ENCODE results near the gene LDHD. TPM values are rescaled to one million over a fixed set of nuclear protein-coding genes. Genes with fewer than 3 reads are reported as not detected.

LDHD gene
- total and polyA plus RNA-seq, 2 of the 13 experiments (the other 11 are each of a cell fraction or from before 2014, with no cell fraction given): 9.1 to 9.8 TPM

GRCh38 chr16:75116081-75116910, at the start of gene LDHD (continued):
- TF ChIP-seq CREM (IDR thresholded peaks at IDR 0.05) (no peak), CREM (CRISPR knock-in tag; IDR thresholded peaks at IDR 0.05) (no peak), ZBTB14 (CRISPR knock-in tag; IDR thresholded peaks at IDR 0.05) (no peak), RAD21 (CRISPR knock-in tag; IDR thresholded peaks at IDR 0.05) (no peak; the same call in 1 of the 2 replicates), ZNF550 (CRISPR knock-in tag; IDR thresholded peaks at IDR 0.05; ENCODE audit: borderline replicate concordance) (no peak), MAZ (IDR thresholded peaks at IDR 0.05; ENCODE audit: borderline replicate concordance, low read depth, low read length) (no peak; the same call in 1 of the 2 replicates), MAZ (CRISPR knock-in tag; IDR thresholded peaks at IDR 0.05; ENCODE audit: low read depth) (peak; percentile 27; the same call in 1 of the 2 replicates), PBX3 (CRISPR knock-in tag; IDR thresholded peaks at IDR 0.05; ENCODE audit: borderline replicate concordance) (no peak), ZNF615 (CRISPR knock-in tag; IDR thresholded peaks at IDR 0.05; ENCODE audit: borderline replicate concordance) (0 out of 2 replicates have a peak, but pooled peaks have one; percentile 58), FOXO4 (CRISPR knock-in tag; conservative IDR thresholded peaks at IDR 0.05) (no peak), KLF16 (CRISPR knock-in tag; IDR thresholded peaks at IDR 0.05) (peak in 1 of 2 experiments; percentile 84; a peak in 2 of 4 replicates), ZFP36 (IDR thresholded peaks at IDR 0.05; ENCODE audit: borderline replicate concordance, low read depth, low read length, partially characterized antibody) (no peak), ZNF713 (CRISPR knock-in tag; IDR thresholded peaks at IDR 0.05) (no peak), AKNA (CRISPR knock-in tag; IDR thresholded peaks at IDR 0.05; ENCODE audit: borderline replicate concordance) (no peak), ZNF792 (CRISPR knock-in tag; IDR thresholded peaks at IDR 0.05) (peak; percentile 74), NFE2L1 (CRISPR knock-in tag; IDR thresholded peaks at IDR 0.05; ENCODE audit: borderline replicate concordance) (no peak), CEBPB (IDR thresholded peaks at IDR 0.05; ENCODE audit: borderline replicate concordance, low read depth, low read length) (no peak)
